Mesodermal cell (in vitro differentiated cells): ENCODE results near the gene RCN1. TPM values are rescaled to one million over a fixed set of nuclear protein-coding genes. Genes with fewer than 3 reads are reported as not detected.

Experiments used
- H3K27ac ChIP-seq: 2 replicates; pipeline ENCODE4 v1.7.0; 2013; ENCODE audit warnings: mild to moderate bottlenecking, low read depth, low read length, moderate library complexity; ENCODE audit not compliant: severe bottlenecking
- H3K36me3 ChIP-seq: 2 replicates; pipeline ENCODE4 v1.7.1; 2013; ENCODE audit warnings: mild to moderate bottlenecking, low read length, moderate library complexity; ENCODE audit not compliant: control insufficient read depth, insufficient read depth
- H3K4me1 ChIP-seq: one replicate; pipeline ENCODE4 v1.7.1; 2013; ENCODE audit warnings: mild to moderate bottlenecking, low read length; ENCODE audit not compliant: insufficient read depth, control insufficient read depth, poor library complexity, severe bottlenecking
- H3K4me3 ChIP-seq: 2 replicates; pipeline ENCODE4 v1.7.0; 2013; ENCODE audit warnings: low read length, control low read depth, mild to moderate bottlenecking; ENCODE audit not compliant: insufficient read depth, poor library complexity, severe bottlenecking; ENCODE audit errors: extremely low read depth
- H3K9me3 ChIP-seq: 2 replicates; pipeline ENCODE4 v1.7.1; 2013; ENCODE audit warnings: mild to moderate bottlenecking, low read length, moderate library complexity; ENCODE audit not compliant: control insufficient read depth
- WGBS, 2 experiments: methylation state at CpG; one replicate each; pipeline ENCODE4 v1.1.5; 2013; ENCODE audit warnings: missing lambda C conversion rate in 2 of 2; ENCODE audit not compliant: insufficient coverage in 2 of 2; 5-methylcytosine and 5-hydroxymethylcytosine counted together
- polyA plus RNA-seq, 2 experiments: library from polyadenylated mRNA; stranded (reverse); fragments of 50-300 nt; gene quantifications; one replicate each; pipeline ENCODE4 v1.2.3, GENCODE V29; 2013

The RCN1 gene
- polyA plus RNA-seq (2013, experiment 1 of 2): 239 TPM
- polyA plus RNA-seq (2013, experiment 2 of 2): 268 TPM

- peak within 1 kb of the TSS; percentile 93 for H3K27ac ChIP-seq
- peak within 1 kb of the TSS; percentile 77 for H3K4me3 ChIP-seq
- H3K9me3 ChIP-seq: no peaks in the 10 kb centered on the region
- H3K4me1 ChIP-seq: peaks cover 38% of the 10 kb centered on the region
- peaks cover 20% of the 10 kb centered on the region for H3K36me3 ChIP-seq
- WGBS, 2 experiments: 2% methylated on average over 39 to 44 of the region's 79 CpGs
These were observed at the start of gene RCN1 for GRCh38 chr11:32090545-32091370. Gene RCN1 (plus strand): TSS chr11:32091074. CDS start chr11:32091197, 123 bp downstream.

GRCh38 chr11:32043737-32044136 is 47.1 kb upstream of the RCN1 start:
- Histone ChIP-seq H3K4me3 (no peak overlapping the region), H3K4me1 (no peaks in the 10 kb centered on the region), H3K36me3 (no peaks in the 10 kb centered on the region), H3K27ac (no peak overlapping the region), H3K9me3 (no peaks in the 10 kb centered on the region)
- WGBS, 2 experiments: 60% methylated on average over 1 of the region's 1 CpG; no CpG with 5 or more reads in 1 of the 2 experiments

GRCh38 chr11:32044158-32044863 is 46.6 kb upstream of the RCN1 start:
- Histone ChIP-seq H3K4me3 (no peak overlapping the region), H3K4me1 (no peaks in the 10 kb centered on the region)
- 73 to 100% methylated on average over 2 to 4 of the region's 4 CpGs for WGBS, 2 experiments

GRCh38 chr11:32045456-32045855 is 45.4 kb upstream of the RCN1 start:
- no peaks in the 10 kb centered on the region for H3K9me3 ChIP-seq
- no peak overlapping the region for H3K27ac ChIP-seq
- no peak overlapping the region for H3K4me3 ChIP-seq
- no peaks in the 10 kb centered on the region for H3K4me1 ChIP-seq
- H3K36me3 ChIP-seq: no peaks in the 10 kb centered on the region

More at GRCh38 chr11:32044158-32044863, 46.6 kb upstream of the RCN1 start:
- no peaks in the 10 kb centered on the region for H3K9me3 ChIP-seq
- H3K36me3 ChIP-seq: no peaks in the 10 kb centered on the region
- no peak overlapping the region for H3K27ac ChIP-seq

GRCh38 chr11:32050264-32050663 is 40.6 kb upstream of the RCN1 start:
- H3K36me3 ChIP-seq: no peaks in the 10 kb centered on the region
- no peaks in the 10 kb centered on the region for H3K9me3 ChIP-seq
- 93 to 94% methylated on average over 2 to 4 of the region's 4 CpGs for WGBS, 2 experiments

GRCh38 chr11:32052215-32052614 is 38.7 kb upstream of the RCN1 start:
- WGBS, 2 experiments: 0% methylated on average over 3 of the region's 6 CpGs; no CpG with 5 or more reads in 1 of the 2 experiments
- H3K27ac ChIP-seq: no peak overlapping the region
- no peak overlapping the region for H3K4me3 ChIP-seq
- H3K9me3 ChIP-seq: no peaks in the 10 kb centered on the region
- no peaks in the 10 kb centered on the region for H3K36me3 ChIP-seq
- H3K4me1 ChIP-seq: peaks cover 3% of the 10 kb centered on the region

More at GRCh38 chr11:32050264-32050663, 40.6 kb upstream of the RCN1 start:
- no peak overlapping the region for H3K4me3 ChIP-seq
- H3K27ac ChIP-seq: no peak overlapping the region
- H3K4me1 ChIP-seq: peaks cover 3% of the 10 kb centered on the region

- no peaks in the 10 kb centered on the region for H3K9me3 ChIP-seq
- no peak overlapping the region for H3K4me3 ChIP-seq
- 43 to 100% methylated on average over 1 of the region's 7 CpGs for WGBS, 2 experiments
- no peak overlapping the region for H3K27ac ChIP-seq
- H3K36me3 ChIP-seq: no peaks in the 10 kb centered on the region
- H3K4me1 ChIP-seq: peaks cover 3% of the 10 kb centered on the region
These were observed 37.6 kb upstream of the RCN1 start for GRCh38 chr11:32053151-32053888.

GRCh38 chr11:32055861-32056260 is 35.0 kb upstream of the RCN1 start:
- no peaks in the 10 kb centered on the region for H3K36me3 ChIP-seq
- no peak overlapping the region for H3K4me3 ChIP-seq
- H3K4me1 ChIP-seq: peaks cover 3% of the 10 kb centered on the region
- WGBS, 2 experiments: 100% methylated on average over 1 of the region's 2 CpGs; no CpG with 5 or more reads in 1 of the 2 experiments
- H3K9me3 ChIP-seq: no peaks in the 10 kb centered on the region
- no peak overlapping the region for H3K27ac ChIP-seq

- 100% methylated on average over 2 to 3 of the region's 6 CpGs for WGBS, 2 experiments
- H3K9me3 ChIP-seq: no peaks in the 10 kb centered on the region
- no peaks in the 10 kb centered on the region for H3K36me3 ChIP-seq
- H3K4me3 ChIP-seq: no peak overlapping the region
- H3K4me1 ChIP-seq: peaks cover 5% of the 10 kb centered on the region
- H3K27ac ChIP-seq: no peak overlapping the region
These were observed 34.4 kb upstream of the RCN1 start for GRCh38 chr11:32056438-32056837.

GRCh38 chr11:32059686-32060462 is 31.0 kb upstream of the RCN1 start:
- no peak overlapping the region for H3K4me3 ChIP-seq
- no peaks in the 10 kb centered on the region for H3K9me3 ChIP-seq
- H3K27ac ChIP-seq: no peak overlapping the region
- H3K4me1 ChIP-seq: peaks cover 2% of the 10 kb centered on the region
- WGBS, 2 experiments: 84 to 95% methylated on average over 5 of the region's 6 CpGs
- H3K36me3 ChIP-seq: no peaks in the 10 kb centered on the region
